OCI-LY3 (cell line): ENCODE data around the gene SOX21.
"Not testable (repeated sequence)": the region's sequence is repeated elsewhere in the genome, so short reads cannot be mapped to it uniquely, and the experiment has no call there.

ENCODE experiments used
- H2AFZ ChIP-seq: fragments of 200-600, 300-600 bp; shearing (Covaris generic); 2 replicates; pipeline ENCODE4 v1.6.0; 2014; ENCODE audit warnings: antibody characterized with exemption, low read depth, low read length
- H3K27ac ChIP-seq: fragments of 200-600, 300-600 bp; sonication (generic); 2 replicates; pipeline ENCODE4 v1.5.1; 2014; ENCODE audit warnings: mild to moderate bottlenecking, low read length, moderate library complexity, mixed read lengths
- H3K27me3 ChIP-seq: fragments of 200-600, 300-600 bp; sonication (generic); 2 replicates; pipeline ENCODE4 v1.6.1; 2014; ENCODE audit warnings: low read depth, low read length, mixed read lengths
- H3K36me3 ChIP-seq: fragments of 200-600, 300-600 bp; sonication (generic); replicated peaks from 2 replicates; pipeline ENCODE3; 2014; ENCODE audit warnings: low read depth, low read length, mixed read lengths
- H3K4me1 ChIP-seq: fragments of 300-600, 200-600 bp; sonication (generic); 2 replicates; pipeline ENCODE4 v1.6.1; 2014; ENCODE audit warnings: low read length, mixed read lengths
- H3K4me2 ChIP-seq: fragments of 200-600, 300-600 bp; sonication (generic); 2 replicates; pipeline ENCODE4 v1.6.1; 2014; ENCODE audit warnings: low read length, mixed read lengths
- H3K4me3 ChIP-seq: fragments of 300-600, 200-600 bp; sonication (generic); 2 replicates; pipeline ENCODE4 v1.5.1; 2014; ENCODE audit warnings: antibody characterized with exemption, mild to moderate bottlenecking, low read length, moderate library complexity
- H3K79me2 ChIP-seq: fragments of 300-600, 200-600 bp; shearing (Covaris generic); 2 replicates; pipeline ENCODE4 v1.6.1; 2014; ENCODE audit warnings: mild to moderate bottlenecking, low read length, mixed read lengths
- H3K9ac ChIP-seq: fragments of 300-600, 200-600 bp; shearing (Covaris generic); 2 replicates; pipeline ENCODE4 v1.6.0; 2014; ENCODE audit warnings: mild to moderate bottlenecking, low read length, moderate library complexity
- H3K9me3 ChIP-seq: fragments of 200-600, 300-600 bp; shearing (Covaris generic); 2 replicates; pipeline ENCODE4 v1.6.1; 2014; ENCODE audit warnings: low read length, mixed read lengths; ENCODE audit not compliant: insufficient read depth
- H4K20me1 ChIP-seq: fragments of 200-600, 300-600 bp; sonication (generic); 2 replicates; pipeline ENCODE4 v1.6.1; 2016; ENCODE audit warnings: low read length, mixed read lengths; ENCODE audit not compliant: insufficient read depth
- EZH2phosphoT487 ChIP-seq: fragments of 200-600 bp; shearing (Covaris generic); IDR thresholded peaks from 2 replicates; pipeline ENCODE4 v1.6.1; 2018; ENCODE audit warnings: antibody characterized with exemption, mixed run types, low read depth
- TF ChIP-seq, protein P1 (sequence below): fragments of 200-600, 300-600 bp; sonication (generic); IDR thresholded peaks from 2 replicates; pipeline ENCODE4 v1.5.1; 2014; ENCODE audit warnings: antibody characterized with exemption, low read length, low read depth

The SOX21 gene

GRCh38 chr13:94753327-94753726, 41.0 kb upstream of the SOX21 start:
- Histone ChIP-seq H3K27ac (no peak overlapping the region), H3K9me3 (no peaks in the 10 kb centered on the region), H3K36me3 (no peaks in the 10 kb centered on the region), H3K79me2 (no peaks in the 10 kb centered on the region), H2AFZ (no peak overlapping the region), H3K27me3 (peaks cover 7% of the 10 kb centered on the region), H3K4me3 (no peak overlapping the region), H3K4me1 (no peaks in the 10 kb centered on the region), H3K4me2 (no peak overlapping the region), H3K9ac (no peak overlapping the region), H4K20me1 (no peaks in the 10 kb centered on the region)
- TF ChIP-seq, protein P1, sequence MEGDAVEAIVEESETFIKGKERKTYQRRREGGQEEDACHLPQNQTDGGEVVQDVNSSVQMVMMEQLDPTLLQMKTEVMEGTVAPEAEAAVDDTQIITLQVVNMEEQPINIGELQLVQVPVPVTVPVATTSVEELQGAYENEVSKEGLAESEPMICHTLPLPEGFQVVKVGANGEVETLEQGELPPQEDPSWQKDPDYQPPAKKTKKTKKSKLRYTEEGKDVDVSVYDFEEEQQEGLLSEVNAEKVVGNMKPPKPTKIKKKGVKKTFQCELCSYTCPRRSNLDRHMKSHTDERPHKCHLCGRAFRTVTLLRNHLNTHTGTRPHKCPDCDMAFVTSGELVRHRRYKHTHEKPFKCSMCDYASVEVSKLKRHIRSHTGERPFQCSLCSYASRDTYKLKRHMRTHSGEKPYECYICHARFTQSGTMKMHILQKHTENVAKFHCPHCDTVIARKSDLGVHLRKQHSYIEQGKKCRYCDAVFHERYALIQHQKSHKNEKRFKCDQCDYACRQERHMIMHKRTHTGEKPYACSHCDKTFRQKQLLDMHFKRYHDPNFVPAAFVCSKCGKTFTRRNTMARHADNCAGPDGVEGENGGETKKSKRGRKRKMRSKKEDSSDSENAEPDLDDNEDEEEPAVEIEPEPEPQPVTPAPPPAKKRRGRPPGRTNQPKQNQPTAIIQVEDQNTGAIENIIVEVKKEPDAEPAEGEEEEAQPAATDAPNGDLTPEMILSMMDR, result no peak
- no peak for TF ChIP-seq EZH2phosphoT487

- Histone ChIP-seq H3K9me3 (no peaks in the 10 kb centered on the region), H3K27ac (no peak overlapping the region), H4K20me1 (no peaks in the 10 kb centered on the region), H3K4me1 (no peaks in the 10 kb centered on the region), H3K36me3 (no peaks in the 10 kb centered on the region), H3K4me3 (no peak overlapping the region), H3K4me2 (no peak overlapping the region), H3K79me2 (no peaks in the 10 kb centered on the region), H3K9ac (no peak overlapping the region), H2AFZ (no peak overlapping the region), H3K27me3 (peaks cover 9% of the 10 kb centered on the region)
- no peak for TF ChIP-seq EZH2phosphoT487
- TF ChIP-seq, protein P1, result no peak
Measured at GRCh38 chr13:94749162-94749561, 36.8 kb upstream of the SOX21 start.

- Histone ChIP-seq H3K27me3 (0 out of 2 replicates have a peak, but pooled peaks cover 7% of the 10 kb centered on the region), H3K4me1 (no peaks in the 10 kb centered on the region), H3K9ac (no peak overlapping the region), H2AFZ (no peak overlapping the region), H3K4me3 (no peak overlapping the region), H3K27ac (no peak overlapping the region), H3K79me2 (no peaks in the 10 kb centered on the region), H3K4me2 (no peak overlapping the region), H3K9me3 (no peaks in the 10 kb centered on the region), H3K36me3 (no peaks in the 10 kb centered on the region), H4K20me1 (no peaks in the 10 kb centered on the region)
- TF ChIP-seq, protein P1, result no peak
- TF ChIP-seq EZH2phosphoT487, result no peak
Measured at GRCh38 chr13:94739235-94739634, 26.9 kb upstream of the SOX21 start.

GRCh38 chr13:94731028-94731427, 18.7 kb upstream of the SOX21 start:
- Histone ChIP-seq H3K4me2 (no peak overlapping the region), H4K20me1 (no peaks in the 10 kb centered on the region), H3K9ac (no peak overlapping the region), H3K79me2 (no peaks in the 10 kb centered on the region), H3K27me3 (no peaks in the 10 kb centered on the region), H3K4me3 (no peak overlapping the region), H3K27ac (no peak overlapping the region), H3K36me3 (no peaks in the 10 kb centered on the region), H2AFZ (no peak overlapping the region), H3K9me3 (peaks cover 8% of the 10 kb centered on the region; the same call in 1 of the 2 replicates), H3K4me1 (no peaks in the 10 kb centered on the region)
- TF ChIP-seq, protein P1, result no peak
- no peak for TF ChIP-seq EZH2phosphoT487

DNA sequence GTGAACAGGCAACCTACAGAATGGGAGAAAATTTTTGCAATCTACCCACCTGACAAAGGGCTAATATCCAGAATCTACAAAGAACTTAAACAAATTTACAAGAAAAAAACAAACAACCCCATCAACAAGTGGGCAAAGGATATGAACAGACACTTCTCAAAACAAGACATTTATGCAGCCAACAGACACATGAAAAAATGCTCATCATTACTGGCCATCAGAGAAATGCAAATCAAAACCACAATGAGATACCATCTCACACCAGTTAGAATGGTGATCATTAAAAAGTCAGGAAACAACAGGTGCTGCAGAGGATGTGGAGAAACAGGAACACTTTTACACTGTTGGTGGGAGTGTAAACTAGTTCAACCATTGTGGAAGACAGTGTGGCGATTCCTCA, 17.6 kb upstream of the SOX21 start:
- H4K20me1 ChIP-seq, H2AFZ ChIP-seq, H3K4me2 ChIP-seq, H3K36me3 ChIP-seq, H3K4me1 ChIP-seq, H3K27ac ChIP-seq, H3K4me3 ChIP-seq, H3K9ac ChIP-seq, H3K27me3 ChIP-seq, H3K79me2 ChIP-seq: not testable (repeated sequence)
- peaks cover 12% of the 10 kb centered on the region; the same call in 1 of the 2 replicates for H3K9me3 ChIP-seq
